GM10248 (cell line): ENCODE measurements around the gene IMPG2.

Experiments
- CTCF ChIA-PET: fragments of 300-600 bp; sonication (Branson Sonifier 250); formaldehyde crosslinking; extraction: SDS; loops from one replicate; lab custom pipeline; 2021; ENCODE audit warnings: antibody characterized with exemption; lab: Yijun Ruan, JAX
- POLR2A ChIA-PET: fragments of 350-650 bp; sonication (Branson Sonifier 250); formaldehyde crosslinking; extraction: SDS; loops from one replicate; lab custom pipeline; 2020; ENCODE audit warnings: antibody characterized with exemption; lab: Yijun Ruan, JAX
- DNase-seq: peaks from one replicate; pipeline ENCODE4 v3.0.0; 2012; ENCODE audit errors: extremely low spot score
- TF ChIP-seq, protein P1 (sequence below): IDR thresholded peaks from 2 replicates; pipeline ENCODE4 v1.5.1; 2012; ENCODE audit warnings: mild to moderate bottlenecking, low read depth; ENCODE audit errors: extremely low read depth, missing control alignments, control extremely low read depth

IMPG2 gene

DNA sequence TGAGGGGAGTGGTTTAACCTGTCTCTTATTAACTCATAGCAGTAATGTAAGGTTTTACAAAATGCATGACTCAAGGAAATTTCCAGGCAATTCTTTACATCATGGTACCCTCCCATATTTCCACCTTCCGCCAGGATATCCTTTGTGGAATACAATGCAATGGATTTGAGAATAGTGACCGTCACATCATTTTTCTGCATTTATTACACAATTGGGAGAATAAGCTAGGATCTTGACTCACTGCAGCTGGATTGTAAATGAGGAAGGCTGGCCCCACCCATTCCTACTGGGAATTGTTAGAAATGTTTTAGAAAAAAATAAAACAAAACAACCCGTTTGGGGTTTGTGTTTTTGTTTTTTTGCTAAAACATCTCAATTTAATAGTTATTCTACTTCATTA lies 97.4 kb downstream of the IMPG2 start:
- no peak for DNase-seq
- POLR2A ChIA-PET = no interaction called here
- CTCF ChIA-PET = interaction anchor here (0.8 to 1.9 kb wide), 4 partner anchors 10 to 17 kb away, joined by 3 to 7 read pairs (median 4); no protein-coding TSS in a partner anchor
- TF ChIP-seq, protein P1, sequence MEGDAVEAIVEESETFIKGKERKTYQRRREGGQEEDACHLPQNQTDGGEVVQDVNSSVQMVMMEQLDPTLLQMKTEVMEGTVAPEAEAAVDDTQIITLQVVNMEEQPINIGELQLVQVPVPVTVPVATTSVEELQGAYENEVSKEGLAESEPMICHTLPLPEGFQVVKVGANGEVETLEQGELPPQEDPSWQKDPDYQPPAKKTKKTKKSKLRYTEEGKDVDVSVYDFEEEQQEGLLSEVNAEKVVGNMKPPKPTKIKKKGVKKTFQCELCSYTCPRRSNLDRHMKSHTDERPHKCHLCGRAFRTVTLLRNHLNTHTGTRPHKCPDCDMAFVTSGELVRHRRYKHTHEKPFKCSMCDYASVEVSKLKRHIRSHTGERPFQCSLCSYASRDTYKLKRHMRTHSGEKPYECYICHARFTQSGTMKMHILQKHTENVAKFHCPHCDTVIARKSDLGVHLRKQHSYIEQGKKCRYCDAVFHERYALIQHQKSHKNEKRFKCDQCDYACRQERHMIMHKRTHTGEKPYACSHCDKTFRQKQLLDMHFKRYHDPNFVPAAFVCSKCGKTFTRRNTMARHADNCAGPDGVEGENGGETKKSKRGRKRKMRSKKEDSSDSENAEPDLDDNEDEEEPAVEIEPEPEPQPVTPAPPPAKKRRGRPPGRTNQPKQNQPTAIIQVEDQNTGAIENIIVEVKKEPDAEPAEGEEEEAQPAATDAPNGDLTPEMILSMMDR = no peak

DNA sequence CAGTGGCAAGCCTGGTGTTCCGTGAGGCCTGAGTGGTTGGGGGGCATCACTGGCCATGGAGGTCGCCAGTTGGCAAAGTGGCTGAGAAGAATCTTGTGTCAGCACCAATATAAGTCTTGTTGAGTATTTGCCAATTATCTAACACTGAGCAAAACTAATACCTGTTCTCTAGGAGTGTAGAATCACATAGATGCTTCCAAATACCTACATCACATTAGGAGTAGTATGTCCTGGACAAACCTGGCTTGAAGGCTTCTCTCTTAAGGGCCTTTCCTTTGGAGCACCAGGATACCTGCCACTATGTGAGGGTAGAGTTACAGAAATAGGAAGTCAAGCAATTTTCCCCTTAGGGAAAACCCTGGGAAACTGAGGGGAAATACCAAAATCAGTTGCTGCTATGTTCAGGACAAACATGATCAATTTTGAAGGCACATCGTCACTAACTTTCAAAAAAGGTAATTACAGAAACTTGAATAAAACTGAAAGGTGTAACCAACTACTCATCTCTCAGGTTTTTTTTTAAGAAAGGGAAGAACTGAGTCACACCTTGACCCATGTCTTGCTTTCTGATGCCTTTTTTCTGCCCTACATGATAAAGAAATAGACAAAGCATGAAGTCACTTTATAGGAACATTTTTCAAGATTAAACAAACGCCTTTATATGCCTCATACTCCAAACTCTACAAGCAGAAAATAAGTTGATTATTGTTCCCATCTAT lies 100.4 kb downstream of the IMPG2 start:
- DNase-seq = no peak
- POLR2A ChIA-PET = no interaction called here
- CTCF ChIA-PET = no interaction called here
- TF ChIP-seq, protein P1 = no peak

DNA sequence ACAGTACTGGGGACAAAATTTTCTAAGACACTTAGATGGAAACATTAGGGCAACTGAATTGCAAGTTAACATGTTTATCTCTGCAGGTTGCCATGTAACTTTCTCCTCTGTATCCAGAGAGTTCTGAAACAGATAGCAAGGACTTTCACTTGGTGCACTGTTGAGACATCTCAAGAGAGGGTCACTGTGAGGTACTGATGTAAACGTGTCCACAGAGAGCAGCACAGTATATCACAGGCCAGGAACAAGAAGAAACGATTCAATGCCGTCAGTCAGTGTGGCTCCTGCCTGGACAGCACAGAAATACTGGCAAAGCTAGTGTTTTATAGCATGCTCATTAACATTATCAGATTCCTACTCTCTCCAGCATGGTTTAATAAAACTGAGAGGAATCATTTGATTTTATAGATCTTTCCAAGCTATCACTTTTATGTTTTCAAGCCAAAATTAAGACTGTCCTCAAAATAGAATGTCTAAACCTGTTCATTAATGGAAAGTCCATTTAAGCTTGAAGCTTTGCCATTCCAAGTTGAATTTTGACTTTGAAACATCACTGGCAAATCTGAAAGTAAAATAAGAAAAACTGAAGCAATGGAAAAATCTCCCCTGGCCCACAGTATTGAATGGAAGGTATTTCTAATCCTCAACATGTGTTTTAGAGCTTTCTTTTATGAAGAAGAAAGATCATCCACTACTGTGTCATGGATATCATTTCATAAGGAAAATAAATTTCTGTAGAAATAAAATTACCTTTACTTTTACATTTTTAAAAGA lies 102.7 kb downstream of the IMPG2 start:
- POLR2A ChIA-PET = no interaction called here
- TF ChIP-seq, protein P1 = no peak
- no peak for DNase-seq
- CTCF ChIA-PET = no interaction called here

DNA sequence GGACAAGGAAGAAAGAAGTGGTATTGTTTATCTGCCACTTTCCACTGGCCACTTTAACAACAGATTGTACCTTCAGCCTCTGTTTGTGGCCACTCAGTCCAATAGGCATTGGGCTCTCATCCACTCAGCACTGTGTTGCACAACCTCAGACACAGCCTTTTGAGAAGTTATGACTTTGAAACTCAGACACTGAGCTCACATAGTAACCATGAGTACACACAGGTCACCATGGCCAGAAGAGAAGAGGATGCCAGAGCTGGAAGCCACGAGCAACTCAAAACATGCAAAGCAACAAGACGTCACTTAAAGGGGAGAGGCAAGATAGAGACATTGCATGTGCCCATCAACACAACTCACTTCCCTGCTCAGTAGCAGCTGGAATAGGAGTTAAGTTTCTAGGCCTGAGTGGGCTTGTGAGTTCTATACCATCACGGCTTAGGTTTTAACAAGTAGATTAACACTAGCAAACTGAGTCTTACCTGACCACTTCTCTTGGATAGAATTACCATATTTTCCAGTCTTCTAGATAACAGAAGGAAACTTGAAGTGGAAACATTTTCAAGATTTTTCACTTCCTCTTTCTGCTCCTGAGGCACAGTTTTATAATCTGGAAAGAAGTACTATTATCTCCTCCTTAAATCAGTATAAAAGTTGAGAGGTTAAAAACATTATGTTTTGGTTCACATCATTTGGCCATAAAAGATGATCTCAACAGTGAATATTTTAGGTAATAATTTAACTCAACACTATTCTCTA lies 103.5 kb downstream of the IMPG2 start:
- DNase-seq = no peak
- CTCF ChIA-PET = no interaction called here
- POLR2A ChIA-PET = no interaction called here
- TF ChIP-seq, protein P1 = no peak

DNA sequence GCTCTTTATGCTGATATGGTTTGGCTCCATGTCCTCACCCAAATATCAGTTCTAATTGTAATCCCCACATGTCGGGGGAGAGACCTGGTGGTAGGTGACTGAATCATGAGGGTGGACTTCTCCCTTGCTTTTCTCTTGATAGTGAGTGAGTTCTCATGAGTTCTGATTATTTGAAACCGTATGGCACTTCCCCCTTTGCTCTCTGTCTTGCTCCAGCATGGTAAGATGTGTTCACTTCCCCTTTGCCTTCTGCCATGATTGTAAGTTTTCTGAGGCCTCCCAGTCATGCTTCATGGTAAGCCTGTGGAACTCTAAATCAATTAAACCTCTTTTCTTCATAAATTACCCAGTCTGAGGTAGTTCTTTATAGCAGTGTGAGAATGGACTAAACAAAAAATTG lies 107.6 kb downstream of the IMPG2 start:
- DNase-seq = no peak
- ChIA-PET POLR2A (no interaction called here), CTCF (no interaction called here)
- TF ChIP-seq, protein P1 = no peak

DNA sequence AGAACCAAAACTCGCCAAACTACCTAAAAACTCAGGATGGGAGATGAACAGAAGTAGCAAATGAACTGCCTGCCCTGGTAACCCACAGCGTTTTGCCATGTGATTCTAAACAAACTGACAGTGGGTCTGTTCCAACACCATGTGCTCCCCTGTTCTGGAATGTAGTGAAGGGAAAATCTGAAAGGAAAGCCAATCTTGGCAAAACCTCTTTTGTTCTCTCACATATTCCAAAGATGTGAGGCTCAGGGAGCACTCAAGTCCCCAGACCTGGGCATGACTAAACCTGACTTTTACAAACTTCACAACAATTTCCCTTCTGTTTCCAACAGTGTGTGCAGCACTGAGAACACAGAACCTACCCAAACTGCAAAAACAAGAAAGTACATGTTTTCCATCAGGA lies 116.1 kb downstream of the IMPG2 start:
- TF ChIP-seq, protein P1 = no peak
- ChIA-PET POLR2A (no interaction called here), CTCF (no interaction called here)
- no peak for DNase-seq
